ENCODE results near the gene FNDC3B. TPM values are rescaled to one million over a fixed set of nuclear protein-coding genes. Genes with fewer than 3 reads are reported as not detected.

Gene FNDC3B
- total RNA-seq (2022; extraction: Qiagen RNA extraction) = 23.2 to 30.1 TPM (median 28.9 TPM) in 5 replicates

GRCh38 chr3:172039436-172040077, at the start of gene FNDC3B:
TSS of gene FNDC3B (plus strand) at chr3:172039578. CDS start at chr3:172112480, 72,902 bp downstream.

DNA sequence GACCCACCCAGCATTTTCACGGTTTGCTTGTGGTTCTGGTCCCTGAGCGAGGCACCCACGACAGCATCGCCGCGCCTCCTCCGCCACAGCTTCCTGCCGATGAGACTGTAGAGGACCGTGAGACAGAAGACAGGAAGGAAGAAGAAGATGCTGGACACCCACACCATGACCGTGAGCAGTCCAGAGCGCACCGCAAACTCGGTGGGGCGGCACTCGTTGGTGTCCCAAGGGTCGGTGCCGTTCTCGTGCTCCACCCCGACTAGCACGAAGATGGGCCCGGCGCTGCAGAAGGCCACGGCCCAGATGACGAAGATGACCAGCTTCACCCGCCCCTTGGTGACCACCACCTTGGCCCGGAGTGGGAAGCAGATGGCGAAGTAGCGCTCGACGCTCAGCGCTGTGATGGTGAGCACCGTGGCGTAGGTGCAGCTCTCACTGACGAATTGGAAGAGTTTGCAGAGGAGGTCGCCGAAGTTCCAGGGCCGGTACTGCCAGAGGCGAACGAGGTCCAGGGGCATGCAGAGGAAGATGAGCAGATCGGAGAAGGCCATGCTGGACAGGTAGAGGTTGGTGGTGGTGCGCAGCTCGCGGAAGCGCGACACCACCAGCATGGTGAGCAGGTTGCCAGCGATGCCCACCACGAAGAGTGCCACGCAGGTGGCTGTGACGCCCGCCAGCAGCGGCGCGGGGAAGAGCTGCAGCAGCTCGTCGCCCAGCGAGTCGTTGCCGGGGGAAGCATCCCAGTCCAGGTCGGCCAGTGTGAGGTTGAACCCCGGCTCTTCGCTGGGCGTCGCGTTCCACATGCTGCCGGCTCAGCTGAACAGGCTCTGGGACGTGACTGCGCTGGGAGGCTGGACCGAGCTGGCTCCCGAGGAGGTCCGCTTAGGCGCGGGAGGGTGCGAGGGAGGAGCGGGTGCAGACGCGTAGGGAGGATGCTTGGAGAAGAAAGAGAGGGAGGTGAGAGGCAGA, 408.5 kb downstream of the FNDC3B start, which contains the start of gene GHSR:
Gene GHSR (minus strand): TSS at position 846 of the 969 bp plus-strand sequence. CDS start 43 bp downstream, at position 803.

Other genes starting within 250 kb of the FNDC3B start
- 6.3 to 8.9 TPM (median 8.0 TPM) in 5 replicates for gene PLD1, start 229.1 kb upstream of the FNDC3B start, total RNA-seq (2022; extraction: Qiagen RNA extraction)
- gene TMEM212, start 196.2 kb upstream of the FNDC3B start, total RNA-seq (2022; extraction: Qiagen RNA extraction) = not detected in 5 replicates

Measured in A549 treated with AZD2906 at 1 μM for 4 hours (cell line).